ENCODE results near the gene MESD.

The MESD gene

DNA sequence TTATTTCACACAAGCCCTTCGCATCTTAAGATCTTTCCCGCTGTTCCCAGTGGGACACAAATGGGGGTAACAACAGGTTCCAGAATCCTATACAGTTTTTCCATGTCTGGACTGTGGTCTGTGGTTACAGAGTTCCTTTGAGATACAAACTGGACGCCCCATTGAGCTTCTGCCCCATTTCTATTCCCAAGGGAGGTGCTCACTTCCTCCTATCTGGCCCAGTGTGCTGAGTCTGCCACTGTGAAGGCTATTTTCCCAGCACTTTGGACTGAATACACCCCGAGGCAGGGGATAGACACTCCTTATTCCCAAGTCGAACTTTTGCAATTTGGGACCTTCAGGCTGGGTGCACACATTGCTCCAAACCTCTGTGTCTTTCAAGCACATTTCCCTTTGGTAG lies 44.0 kb downstream of the MESD start:
- TF ChIP-seq, protein P1, sequence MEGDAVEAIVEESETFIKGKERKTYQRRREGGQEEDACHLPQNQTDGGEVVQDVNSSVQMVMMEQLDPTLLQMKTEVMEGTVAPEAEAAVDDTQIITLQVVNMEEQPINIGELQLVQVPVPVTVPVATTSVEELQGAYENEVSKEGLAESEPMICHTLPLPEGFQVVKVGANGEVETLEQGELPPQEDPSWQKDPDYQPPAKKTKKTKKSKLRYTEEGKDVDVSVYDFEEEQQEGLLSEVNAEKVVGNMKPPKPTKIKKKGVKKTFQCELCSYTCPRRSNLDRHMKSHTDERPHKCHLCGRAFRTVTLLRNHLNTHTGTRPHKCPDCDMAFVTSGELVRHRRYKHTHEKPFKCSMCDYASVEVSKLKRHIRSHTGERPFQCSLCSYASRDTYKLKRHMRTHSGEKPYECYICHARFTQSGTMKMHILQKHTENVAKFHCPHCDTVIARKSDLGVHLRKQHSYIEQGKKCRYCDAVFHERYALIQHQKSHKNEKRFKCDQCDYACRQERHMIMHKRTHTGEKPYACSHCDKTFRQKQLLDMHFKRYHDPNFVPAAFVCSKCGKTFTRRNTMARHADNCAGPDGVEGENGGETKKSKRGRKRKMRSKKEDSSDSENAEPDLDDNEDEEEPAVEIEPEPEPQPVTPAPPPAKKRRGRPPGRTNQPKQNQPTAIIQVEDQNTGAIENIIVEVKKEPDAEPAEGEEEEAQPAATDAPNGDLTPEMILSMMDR (IDR thresholded peaks at IDR 0.05; ENCODE audit: low read depth, low read length, missing control alignments) = no peak
- H3K4me3 ChIP-seq (ENCODE audit: low read depth, low read length) = no peak overlapping the region
- DNase-seq (ENCODE audit: low read depth) = no peak

- TF ChIP-seq, protein P1 (IDR thresholded peaks at IDR 0.05; ENCODE audit: low read depth, low read length, missing control alignments) = no peak
- DNase-seq (ENCODE audit: low read depth) = no peak
- H3K4me3 ChIP-seq (ENCODE audit: low read depth, low read length) = no peak overlapping the region
Observed at GRCh38 chr15:80944818-80945217, 44.8 kb downstream of the MESD start.

DNA sequence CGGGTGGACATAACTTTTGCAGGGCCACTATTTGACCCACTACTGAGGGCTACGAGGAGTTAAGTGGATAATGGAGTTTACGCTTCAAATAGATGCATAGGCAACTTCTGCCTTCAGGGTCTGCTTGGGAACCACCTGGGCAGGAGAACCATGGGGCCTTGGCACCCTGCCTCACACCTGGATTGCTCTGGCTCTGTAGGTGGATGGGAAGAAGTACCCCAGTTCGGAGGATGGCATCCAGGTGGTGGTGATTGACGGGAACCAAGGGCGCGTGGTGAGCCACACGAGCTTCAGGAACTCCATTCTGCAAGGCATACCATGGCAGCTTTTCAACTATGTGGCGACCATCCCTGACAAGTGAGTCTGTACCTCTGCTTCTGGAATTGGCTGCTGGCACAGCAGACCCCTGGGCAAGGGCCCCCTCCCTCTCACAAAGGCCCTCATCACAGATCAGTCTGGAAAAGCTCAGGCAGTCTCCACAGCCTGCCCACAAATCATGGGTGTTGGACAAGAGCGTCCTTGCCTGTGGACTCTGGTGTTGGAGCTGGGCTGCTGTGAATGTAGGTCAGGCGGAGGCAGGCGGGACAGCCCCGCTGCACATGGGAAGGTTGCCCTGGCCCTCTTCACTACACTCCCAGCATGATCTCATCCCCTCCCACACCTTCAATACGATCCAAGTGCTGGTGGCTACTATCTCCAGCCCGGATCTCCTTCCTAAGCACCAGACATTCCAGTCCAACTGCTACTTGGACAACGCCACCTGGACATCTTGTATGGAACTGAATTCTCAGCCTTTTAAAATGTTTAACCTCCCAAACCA lies 46.7 kb downstream of the MESD start:
- DNase-seq (ENCODE audit: low read depth) = no peak
- TF ChIP-seq, protein P1 (IDR thresholded peaks at IDR 0.05; ENCODE audit: low read depth, low read length, missing control alignments) = no peak

DNA sequence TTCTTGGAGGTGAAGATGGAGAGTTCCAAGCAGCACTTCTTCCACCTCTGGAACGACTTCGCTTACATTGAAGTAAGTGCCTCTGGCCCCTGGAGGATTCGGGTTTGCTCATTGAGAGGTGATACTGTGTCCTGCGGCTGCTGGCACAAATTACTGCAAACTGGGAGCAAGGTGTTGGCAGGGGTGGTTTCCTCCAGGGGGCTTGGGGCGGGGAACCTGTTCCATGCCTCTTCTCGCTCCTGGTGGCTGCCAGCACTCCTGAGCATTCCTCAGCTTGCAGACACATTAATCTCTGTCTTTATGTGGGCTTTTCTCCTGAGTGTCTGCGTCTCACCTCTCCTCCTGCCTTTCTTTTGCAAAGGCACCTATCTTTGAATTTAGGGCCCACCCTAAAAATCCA lies 47.4 kb downstream of the MESD start:
- TF ChIP-seq, protein P1 (IDR thresholded peaks at IDR 0.05; ENCODE audit: low read depth, low read length, missing control alignments) = no peak
- DNase-seq (ENCODE audit: low read depth) = no peak
- H3K4me3 ChIP-seq (ENCODE audit: low read depth, low read length) = no peak overlapping the region

More for the DNA sequence above, 46.7 kb downstream of the MESD start:
- no peak overlapping the region for H3K4me3 ChIP-seq (ENCODE audit: low read depth, low read length)

GRCh38 chr15:80940851-80941250 lies 48.8 kb downstream of the MESD start:
- TF ChIP-seq, protein P1 (IDR thresholded peaks at IDR 0.05; ENCODE audit: low read depth, low read length, missing control alignments) = no peak
- no peak overlapping the region for H3K4me3 ChIP-seq (ENCODE audit: low read depth, low read length)
- no peak for DNase-seq (ENCODE audit: low read depth)

GRCh38 chr15:80940331-80940730 lies 49.3 kb downstream of the MESD start:
- DNase-seq (ENCODE audit: low read depth) = no peak
- TF ChIP-seq, protein P1 (IDR thresholded peaks at IDR 0.05; ENCODE audit: low read depth, low read length, missing control alignments) = no peak
- H3K4me3 ChIP-seq (ENCODE audit: low read depth, low read length) = no peak overlapping the region

- TF ChIP-seq, protein P1 (IDR thresholded peaks at IDR 0.05; ENCODE audit: low read depth, low read length, missing control alignments) = no peak
- DNase-seq (ENCODE audit: low read depth) = no peak
- no peak overlapping the region for H3K4me3 ChIP-seq (ENCODE audit: low read depth, low read length)
Observed at GRCh38 chr15:80939216-80939615, 50.4 kb downstream of the MESD start.
